ENCODE results near the gene PLEKHA1.

Gene PLEKHA1

GRCh38 chr10:122469848-122470247 lies 95.3 kb downstream of the PLEKHA1 start:
- intact Hi-C loops (cut with DNase I), result loop anchor here (10.0 kb wide), 1 partner anchor 95 kb away; the partner anchor contains the start of gene PLEKHA1
- no peak for DNase-seq

DNA sequence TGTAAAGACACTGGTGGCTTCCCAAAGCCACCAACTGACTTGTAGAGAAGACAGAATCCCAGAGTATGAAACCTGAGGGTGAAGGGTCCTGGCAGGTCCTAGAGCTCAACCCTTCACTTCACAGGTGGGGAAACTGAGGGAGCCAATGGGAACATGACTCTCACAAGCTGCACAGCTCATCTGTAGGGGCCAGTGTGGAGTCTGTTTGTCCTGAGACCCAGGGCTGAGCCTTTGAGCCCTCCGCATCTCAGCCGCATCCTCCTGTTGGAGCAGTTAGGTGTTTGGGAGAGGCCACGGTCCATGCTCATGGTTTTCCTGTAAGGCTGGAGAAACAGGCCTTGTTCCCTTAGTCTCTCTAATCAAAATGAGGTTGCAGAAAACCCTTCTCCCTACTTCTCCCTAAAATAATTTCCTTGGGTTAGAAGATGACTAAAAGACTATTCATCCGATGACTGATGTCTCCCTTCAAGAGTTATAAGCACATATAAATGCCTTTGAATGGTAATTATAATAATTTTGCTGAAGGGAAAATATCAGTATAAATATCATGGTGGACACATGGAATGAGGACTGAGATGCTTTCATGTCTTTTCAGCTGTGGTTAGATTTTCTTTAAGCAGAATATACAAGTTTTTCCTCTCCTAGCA lies 97.1 kb downstream of the PLEKHA1 start:
- intact Hi-C loops (cut with DNase I), result no loop called here
- peak in 1 of 10 donors; percentile 28 for DNase-seq

- peak in 1 of 10 donors; percentile 57 for DNase-seq
- intact Hi-C loops (cut with DNase I), result no loop called here
These were observed 98.6 kb downstream of the PLEKHA1 start for GRCh38 chr10:122473116-122473515.

DNA sequence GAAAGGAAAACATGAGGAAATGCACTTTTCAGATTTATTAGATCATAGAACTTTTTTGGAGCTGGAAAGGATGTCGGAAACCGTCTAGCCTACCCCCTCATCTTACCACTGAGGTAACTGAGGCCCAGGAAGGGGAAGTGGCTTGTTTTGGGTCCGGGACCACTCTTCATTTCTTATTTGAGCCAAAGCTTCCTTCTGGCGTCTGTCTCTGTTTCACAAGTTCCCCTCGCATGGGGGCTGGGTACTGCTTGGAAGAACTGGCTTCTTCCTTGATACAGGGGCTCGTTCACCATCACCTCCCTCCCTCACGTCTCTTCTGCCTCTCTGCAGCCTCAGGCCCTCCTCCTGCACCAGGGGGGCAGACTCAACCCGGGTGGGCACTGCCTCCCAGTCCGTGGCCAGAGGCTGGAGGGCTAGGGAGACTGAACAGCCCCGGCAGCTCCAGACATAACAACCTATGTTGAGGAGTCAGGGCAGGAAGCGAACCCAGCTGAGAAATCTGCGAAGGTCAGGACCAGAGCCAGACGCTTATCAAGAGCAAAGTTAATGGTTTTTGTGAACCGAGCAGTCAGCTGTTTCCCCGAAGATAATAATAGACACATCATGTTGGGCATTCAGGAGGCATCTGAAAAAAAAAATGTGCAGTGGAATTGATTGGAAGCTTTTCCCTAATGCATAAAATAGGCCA lies 99.8 kb downstream of the PLEKHA1 start:
- intact Hi-C loops (cut with DNase I), result no loop called here
- peak in 2 of 10 donors; percentile 84 to 86 for DNase-seq

DNA sequence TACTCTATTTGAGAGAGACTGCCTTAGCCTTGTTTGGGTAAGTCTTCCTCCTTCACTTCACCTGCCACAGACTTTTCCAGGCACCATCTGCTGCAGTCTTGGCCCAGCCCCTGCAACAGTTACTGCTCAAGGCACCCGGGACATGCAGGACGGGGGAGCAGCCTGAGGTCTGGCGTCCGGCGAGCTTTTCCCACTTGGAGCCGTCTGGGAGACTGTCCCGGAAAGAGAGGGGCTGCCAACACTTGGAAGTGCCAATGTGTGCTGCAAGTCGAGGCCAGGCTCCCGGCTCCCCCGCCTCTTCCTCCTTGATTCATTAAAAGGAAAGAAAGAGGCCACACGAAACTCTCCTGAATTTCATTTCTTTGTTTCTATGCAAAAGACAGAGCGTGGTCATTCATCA lies 100.6 kb downstream of the PLEKHA1 start:
- intact Hi-C loops (cut with DNase I), result no loop called here
- DNase-seq, result peak in 8 of 10 donors; percentile 61 to 94 (median 73)

GRCh38 chr10:122475591-122476332 lies 101.3 kb downstream of the PLEKHA1 start:
- DNase-seq, result peak in 2 of 10 donors; percentile 83 to 84
- intact Hi-C loops (cut with DNase I), result no loop called here

- DNase-seq, result peak in 2 of 10 donors; percentile 61 to 77
- intact Hi-C loops (cut with DNase I), result no loop called here
These were observed 101.8 kb downstream of the PLEKHA1 start for GRCh38 chr10:122476333-122476695.

GRCh38 chr10:122477436-122477835 lies 102.9 kb downstream of the PLEKHA1 start:
- intact Hi-C loops (cut with DNase I), result no loop called here
- DNase-seq, result peak in 2 of 10 donors; percentile 64 to 65

GRCh38 chr10:122478971-122479370 lies 104.5 kb downstream of the PLEKHA1 start:
- DNase-seq, result peak in 3 of 10 donors; percentile 50 to 87 (median 85)
- intact Hi-C loops (cut with DNase I), result no loop called here

DNA sequence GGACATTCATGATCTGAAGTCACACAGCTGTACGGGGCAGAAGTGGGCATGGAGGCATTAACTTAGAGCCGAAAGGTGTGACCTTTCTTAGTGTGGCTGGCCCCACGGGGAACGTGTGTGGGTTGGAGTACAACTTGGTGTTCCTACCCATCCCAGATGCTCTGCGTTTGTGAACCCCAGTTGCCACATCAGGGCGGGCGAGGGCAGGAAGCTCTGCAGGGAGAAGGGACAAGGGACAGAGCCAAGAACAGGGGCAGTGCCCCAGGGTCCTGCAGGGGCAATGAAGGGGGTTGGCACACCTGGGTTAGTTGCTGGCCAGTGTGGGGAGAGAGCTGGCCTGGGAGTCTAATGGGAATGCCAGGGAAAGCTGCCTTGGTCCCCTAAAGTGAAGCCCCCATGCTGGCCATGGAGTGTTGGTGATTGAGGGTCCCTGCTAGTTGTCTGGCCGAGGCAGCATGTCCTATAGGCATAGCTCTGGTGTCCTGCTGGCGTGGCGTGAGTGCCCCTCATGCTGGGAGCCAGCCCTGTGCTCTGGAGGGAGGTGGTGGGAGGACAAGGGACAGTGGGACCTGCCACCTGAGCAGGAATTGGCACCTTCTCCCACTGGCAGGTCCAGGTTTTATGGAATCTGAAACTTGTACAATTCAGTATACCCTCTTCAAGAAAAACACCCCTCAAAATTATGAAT lies 105.8 kb downstream of the PLEKHA1 start:
- peak in 2 of 10 donors; percentile 65 to 76 for DNase-seq

DNA sequence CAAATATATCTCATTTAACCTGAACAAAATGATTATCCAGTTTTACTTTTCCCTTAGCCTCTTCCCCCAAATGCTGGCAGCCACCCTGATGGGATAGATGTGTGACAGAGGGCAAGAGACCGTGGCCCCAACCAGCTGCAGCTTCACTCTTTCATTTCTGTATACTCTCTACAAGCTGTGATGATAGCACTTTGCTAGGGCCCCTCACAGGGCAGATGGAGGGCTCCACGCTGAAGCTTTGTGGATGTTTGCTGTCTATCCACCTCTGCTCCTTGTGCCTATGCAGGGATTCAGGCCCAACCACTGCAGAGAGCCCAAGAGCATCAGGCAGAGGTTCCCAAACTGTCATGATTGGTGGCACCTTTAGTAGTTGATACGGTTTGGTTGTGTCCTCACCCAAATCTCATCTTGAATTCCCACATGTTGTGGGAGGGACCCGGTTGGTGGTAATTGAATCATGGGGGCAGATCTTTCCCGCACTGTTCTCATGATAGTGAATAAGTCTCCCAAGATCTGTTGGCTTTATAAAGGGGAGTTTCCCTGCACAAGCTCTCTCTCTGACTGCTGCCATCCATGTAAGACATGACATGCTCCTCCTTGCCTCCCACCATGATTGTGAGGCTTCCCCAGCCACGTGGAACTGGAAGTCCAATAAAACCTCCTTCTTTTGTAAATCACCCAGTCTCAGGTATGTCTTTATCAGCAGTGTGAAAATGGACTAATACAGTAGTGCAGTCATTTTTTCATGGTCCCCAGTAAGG lies 107.0 kb downstream of the PLEKHA1 start:
- intact Hi-C loops (cut with DNase I), result no loop called here
- peak in 3 of 10 donors; percentile 9 to 74 (median 49) for DNase-seq

More for the DNA sequence above, 105.8 kb downstream of the PLEKHA1 start:
- intact Hi-C loops (cut with DNase I), result no loop called here
